Activated CD8-positive, alpha-beta memory T cell treated with anti-CD3 and anti-CD28 coated beads, Interleukin-2, amount 50 U/mL, for 1 hour (primary cell): ENCODE results near the gene TEC.
"Not testable (repeated sequence)": the region's sequence is repeated elsewhere in the genome, so short reads cannot be mapped to it uniquely, and the experiment has no call there.

ENCODE experiments used
- DNase-seq: peaks from one replicate; pipeline ENCODE4 v3.0.0-alpha.2; 2020; ENCODE audit errors: extremely low read depth

TEC gene

DNA sequence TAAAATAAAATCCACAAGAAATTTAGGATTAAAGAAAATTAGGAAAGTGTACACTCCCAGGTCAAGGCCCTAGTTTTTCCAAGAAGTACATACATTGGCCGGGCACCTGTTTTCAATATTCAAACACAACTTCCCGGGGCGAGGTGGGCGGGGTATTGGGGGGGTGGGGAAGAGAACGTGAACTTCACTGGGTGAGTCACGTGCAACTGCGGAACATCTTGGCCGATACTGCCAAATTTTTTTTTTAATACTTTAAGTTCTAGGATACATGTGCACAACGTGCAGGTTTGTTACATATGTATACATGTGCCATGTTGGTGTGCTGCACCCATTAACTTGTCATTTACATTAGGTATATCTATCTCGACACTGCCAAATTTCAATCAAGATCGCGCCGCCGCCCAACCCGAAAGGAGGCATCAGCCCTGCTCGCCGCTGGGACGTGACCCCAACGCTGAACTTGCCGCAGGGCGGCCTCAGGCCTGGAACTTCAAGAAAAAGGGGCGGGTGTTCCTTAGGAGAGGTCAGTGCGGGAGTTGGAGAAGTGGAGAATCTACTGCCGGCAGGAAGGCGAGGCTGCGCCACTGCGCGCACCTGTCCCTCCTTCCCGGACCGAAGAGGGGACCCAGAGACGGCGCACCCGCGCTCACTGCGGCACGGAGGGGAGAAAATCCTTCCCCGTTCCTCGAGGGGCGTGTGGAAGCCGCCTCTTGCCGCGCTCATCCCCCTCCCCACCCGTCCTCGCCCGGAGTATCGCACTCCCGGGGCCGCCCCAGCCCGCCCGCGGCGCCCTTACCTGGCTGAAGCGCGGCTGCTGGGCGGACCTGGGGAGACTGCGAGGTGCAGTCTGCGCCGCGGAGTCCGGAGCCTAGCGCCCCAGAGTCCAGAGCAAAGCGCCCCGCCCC is at the start of gene TEC:
TEC (minus strand) TSS at position 883 of the 905 bp plus-strand sequence. CDS start 41,224 bp downstream, outside the sequence.
- DNase-seq, result no peak

DNA sequence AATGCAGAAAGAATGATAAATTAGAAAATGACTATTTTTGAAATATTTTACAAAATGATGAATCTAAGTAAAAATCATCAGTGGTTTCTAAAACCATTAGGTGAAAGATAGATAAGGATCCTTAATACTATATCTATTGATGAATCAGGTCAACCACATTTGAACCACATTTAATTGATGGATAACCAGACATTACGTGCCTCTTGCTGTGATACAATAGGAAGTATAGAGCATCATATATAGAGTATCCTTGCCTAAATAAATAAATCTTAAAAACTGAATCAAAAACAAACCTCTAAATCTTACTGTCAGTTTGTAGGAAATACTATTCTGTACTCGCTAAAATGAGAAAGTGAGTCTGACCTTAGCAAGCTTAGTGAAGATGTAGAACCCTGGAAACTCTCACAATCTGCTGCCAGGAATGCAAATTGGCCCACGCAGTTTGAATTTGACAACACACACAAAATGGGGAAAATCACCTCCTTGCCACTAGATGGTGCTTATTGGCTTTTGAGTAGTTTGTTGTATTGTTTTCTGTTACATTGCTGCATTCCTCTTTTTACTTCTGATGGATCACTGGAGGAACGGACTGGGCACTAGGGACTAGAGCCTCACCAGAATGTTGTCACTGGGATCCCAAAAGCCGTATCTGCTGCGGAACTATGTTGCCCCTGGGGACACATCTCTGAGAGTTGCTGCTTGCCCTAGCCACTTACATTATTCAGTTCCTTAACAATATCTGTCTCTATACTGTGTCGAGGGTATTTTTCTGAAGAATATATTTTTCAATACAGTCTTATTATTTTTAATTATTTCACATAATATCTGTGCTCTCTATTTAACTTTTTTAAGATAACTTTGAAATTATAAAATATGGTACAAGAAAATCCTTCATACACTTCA is 46.3 kb upstream of the TEC start:
- no peak for DNase-seq

DNA sequence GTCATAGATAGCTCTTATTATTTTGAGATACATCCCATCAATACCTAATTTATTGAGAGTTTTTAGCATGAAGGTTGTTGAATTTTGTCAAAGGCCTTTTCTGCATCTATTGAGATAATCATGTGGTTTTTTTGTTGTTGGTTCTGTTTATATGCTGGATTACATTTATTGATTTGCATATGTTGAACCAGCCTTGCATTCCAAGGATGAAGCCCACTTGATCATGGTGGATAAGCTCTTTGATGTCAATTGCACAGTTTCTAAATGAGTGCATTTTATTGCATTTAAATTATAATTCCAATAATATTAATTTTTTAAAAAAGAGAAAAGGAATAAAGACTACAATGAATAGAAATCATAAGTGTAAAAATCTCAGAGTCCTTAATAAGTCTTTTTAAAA is 45.1 kb upstream of the TEC start:
- DNase-seq, result not testable (repeated sequence)

DNA sequence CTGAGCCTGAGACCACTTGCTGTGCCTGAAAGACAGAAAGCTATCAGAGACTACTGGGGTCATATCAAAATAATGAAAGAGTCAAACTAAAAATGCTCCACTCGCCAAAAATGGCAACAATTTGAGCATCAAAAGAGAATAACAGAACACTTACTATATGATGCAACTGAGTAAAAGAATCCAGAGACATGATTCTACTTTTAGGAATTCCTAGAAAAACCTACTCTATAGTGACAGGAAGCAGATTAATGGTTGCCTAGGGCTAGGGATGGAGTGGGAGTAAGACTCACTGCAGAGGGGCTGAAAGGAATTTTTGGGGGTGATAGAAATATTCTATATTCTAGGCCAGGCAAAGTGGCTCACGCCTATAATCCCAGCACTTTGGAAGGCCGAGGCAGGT is 42.3 kb upstream of the TEC start:
- no peak for DNase-seq

DNA sequence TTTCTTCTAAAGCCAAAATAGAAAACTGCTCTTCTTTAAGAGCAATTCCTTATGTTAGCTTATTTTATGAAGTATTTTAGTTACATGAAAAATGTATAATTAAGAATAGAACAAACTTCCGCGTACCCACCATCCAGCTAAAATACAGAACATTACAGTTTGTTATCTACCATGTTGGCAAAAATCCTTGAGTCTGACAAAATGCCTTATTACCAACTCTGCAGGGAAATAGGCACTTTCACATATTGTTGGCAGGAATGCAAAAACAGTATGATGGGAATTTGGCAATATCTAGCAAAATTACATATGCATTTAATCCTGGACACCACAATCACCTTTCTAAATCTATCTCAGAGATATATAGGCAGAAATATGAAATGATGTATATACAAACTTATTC is 39.3 kb upstream of the TEC start:
- no peak for DNase-seq

DNA sequence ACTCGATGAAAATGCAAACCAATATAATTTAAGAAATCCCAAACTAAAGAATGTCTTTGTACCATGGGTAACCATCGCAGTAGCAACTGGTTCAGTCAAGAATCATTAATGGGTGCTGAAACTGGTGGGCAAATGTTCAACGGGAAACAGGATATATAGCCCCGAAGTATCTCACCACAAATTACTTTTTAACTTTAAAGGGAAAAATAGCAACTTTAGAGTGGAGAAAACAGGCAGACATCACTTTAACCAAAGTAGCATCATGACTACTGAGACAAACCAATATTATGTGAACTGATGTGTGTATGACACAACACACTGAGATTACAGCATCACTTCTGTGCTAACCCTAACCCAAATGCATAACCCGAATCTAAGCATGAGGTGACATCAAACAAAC is 37.9 kb upstream of the TEC start:
- no peak for DNase-seq

DNA sequence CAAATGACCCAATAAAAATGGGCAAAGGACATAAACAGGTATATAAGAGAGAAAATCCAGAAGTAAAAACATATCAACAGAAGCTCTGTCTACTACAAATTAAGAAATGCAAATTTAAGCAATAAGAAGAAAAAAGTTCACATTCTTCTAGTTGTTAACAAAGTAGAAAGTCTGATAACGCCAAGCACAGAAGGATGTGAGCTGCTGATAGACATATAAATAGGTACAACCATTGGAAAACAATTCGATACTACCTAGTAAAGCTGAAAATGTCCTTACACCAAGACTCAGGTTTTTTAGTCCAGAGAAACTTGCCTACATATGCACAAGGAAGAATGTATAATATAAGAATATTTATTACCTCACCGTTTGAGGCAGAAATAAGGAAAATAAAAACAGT is 35.9 kb upstream of the TEC start:
- DNase-seq, result no peak

DNA sequence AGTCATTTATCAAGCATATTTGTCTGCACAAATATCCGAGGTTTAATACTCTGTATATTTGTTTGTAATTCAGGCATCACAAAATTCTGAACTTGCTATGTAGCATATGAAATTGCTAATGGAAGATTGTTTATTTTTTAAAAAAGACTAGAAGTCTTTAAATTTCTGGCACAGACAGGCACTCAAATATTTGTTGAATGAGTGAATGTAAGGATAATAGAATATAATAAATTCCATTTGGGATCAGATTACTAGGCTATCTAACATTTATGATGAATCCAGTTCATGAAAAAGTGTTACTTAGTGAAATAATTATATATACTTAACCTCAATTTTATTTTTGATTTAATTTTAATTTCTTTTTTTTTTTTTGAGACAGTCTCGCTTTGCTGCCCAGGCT is 30.4 kb upstream of the TEC start:
- DNase-seq, result no peak

DNA sequence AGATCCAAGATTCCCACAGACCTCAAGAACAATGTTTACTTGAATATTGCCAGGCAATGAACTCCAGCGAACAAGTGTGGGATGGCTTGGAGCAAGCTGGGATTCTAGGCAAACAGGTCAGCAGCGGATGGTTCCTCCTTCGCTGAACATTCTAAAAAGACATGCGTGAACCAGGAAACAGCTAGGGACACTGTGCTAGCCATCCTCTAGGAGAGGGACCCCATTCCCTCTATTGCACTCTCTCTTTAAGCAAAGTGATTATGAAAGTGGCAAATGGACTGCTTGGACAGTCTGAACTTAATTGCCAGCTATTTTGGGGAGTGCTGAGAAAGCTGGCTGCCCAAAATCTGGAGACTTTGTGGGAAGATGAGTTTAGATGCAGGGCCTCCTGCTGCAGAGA is 29.9 kb upstream of the TEC start:
- DNase-seq, result no peak

DNA sequence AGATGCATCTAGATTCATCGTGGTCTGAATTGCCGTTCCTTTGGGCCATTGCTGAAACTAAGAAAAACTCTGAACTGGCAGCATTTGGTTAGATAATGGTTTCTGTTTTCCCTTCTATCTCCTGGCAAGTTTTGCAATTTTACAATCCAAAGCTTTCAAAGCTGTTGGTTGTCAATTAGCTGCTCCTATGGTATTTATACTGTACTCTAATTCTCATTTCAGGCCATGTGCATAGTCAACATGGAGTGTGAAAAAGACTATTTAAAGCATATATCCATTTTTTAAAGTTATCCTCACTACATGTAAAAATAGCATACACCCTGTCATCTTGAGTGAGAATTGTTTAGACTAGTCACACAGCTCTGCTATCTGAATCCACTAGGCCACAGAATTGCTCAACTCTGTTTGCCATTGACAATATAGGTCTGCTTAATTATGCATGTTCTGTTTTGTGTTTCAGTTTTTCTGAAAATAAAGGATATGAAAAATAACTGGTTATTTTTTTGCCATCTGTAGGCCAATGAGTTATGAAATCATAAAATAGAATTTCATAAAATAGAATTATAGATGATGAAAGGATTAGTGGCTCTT is 27.7 kb upstream of the TEC start:
- DNase-seq, result no peak

DNA sequence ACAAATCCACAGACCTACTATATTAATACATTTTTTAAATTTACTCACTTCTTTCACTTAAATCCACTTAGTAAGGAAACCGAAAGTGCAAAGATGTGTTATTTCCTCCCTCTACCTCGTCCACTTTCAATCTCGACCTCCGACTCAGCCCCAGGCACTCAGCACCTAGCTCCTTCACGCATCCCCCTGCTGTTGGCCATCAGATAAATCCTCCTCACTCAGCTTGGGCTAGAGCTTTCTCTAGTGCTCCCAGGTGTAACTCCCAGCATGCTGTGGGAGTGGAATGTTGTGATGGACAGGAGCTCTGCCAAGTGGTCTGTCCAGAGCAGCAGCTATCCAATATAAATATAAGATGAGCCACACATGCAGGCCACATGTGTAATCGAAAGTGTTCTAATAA is 26.7 kb upstream of the TEC start:
- no peak for DNase-seq

DNA sequence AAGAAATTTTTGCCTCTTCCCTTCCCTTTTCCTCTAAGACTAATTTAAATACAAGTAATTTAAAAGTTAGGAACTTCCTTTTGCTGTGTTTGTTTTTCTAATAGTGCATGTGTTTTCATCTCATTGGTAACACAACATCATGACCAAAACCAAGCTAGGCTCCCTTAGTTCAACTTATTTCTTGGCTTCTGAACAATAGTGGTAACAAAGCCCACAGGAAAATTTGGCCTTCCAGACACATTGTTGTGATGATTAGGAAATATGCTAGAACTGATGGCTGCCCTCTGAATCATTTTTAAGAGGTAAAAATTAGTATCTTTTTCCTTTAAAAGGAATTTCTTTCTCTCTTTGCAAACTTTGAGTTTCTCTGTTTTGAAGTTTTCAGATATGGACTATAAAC is 25.5 kb upstream of the TEC start:
- DNase-seq, result no peak

DNA sequence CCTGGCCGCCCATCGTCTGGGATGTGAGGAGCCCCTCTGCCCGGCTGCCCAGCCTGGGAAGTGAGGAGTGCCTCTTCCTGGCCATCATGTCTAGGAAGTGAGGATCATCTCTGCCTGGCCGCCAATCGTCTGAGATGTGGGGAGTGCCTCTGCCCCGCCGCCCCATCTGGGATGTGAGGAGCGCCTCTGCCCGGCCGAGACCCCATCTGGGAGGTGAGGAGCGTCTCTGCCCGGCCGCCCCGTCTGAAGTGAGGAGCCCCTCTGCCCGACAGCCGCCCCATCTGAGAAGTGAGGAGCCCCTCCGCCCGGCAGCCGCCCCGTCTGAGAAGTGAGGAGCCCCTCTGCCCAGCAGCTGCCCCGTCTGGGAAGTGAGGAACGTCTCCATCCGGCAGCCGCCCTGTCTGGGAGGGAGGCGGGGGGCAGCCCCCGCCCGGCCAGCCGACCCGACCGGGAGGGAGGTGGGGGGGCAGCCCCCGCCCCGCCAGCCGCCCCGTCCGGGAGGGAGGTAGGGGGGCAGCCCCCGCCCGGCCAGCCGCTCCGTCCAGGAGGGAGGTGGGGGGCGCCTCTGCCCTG is 22.7 kb upstream of the TEC start:
- DNase-seq, result not testable (repeated sequence)

DNA sequence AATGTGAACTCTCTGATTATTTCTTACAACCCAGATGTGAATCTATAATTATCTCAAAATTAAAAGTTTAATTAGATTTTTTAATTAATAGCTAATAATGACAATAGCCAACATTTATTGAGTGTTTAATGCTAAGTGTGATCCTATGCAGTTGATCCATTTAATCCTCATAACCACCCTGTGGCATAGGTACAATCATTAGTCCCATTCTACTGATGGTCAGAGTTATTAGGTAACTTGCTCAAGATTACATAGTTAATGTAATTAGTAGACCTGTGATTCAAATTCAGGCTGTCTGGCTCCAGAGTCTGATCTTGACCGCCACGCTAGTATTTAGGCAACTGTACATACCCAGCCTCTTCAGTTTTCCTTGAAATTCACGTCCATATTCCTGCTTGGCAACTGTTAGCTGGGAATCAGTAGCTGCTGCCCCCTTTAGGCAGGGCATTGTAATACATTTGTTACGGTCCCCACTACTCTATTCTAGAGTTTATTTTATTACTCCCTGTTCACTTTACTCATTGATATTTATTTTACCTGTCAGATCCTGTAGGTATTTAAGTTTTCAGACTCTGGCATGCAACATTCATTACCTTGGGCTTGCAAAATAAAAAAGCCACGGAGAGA is 20.6 kb upstream of the TEC start:
- DNase-seq, result no peak

DNA sequence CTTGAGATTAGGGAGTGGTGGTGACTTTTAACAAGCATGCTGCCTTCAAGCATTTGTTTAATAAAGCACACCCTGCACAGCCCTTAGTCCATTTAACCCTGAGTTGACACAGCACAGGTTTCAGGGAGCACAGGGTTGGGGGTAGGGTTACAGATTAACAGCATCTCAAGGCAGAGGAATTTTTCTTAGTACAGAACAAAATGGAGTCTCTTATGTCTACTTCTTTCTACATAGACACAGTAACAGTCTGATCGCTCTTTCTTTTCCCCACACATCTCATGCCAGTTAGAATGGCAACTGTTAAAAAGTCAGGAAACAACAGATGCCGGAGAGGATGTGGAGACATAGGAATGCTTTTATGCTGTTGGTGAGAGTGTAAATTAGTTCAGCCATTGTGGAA is 16.4 kb upstream of the TEC start:
- not testable (repeated sequence) for DNase-seq

DNA sequence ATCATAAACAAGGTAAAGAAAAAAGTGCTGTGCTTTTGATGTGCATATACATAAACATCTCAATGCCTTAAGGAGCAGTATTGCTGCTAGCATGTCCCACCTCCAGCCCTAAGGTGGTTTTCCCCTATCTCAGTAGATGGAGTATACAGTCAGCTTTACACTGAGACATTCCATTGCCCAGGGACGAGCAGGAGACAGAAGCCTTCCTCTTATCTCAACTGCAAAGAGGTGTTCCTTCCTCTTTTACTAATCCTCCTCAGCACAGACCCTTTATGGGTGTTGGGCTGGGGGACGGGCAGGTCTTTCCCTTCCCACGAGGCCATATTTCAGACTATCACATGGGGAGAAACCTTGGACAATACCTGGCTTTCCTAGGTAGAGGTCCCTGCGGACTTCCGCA is 16.0 kb upstream of the TEC start:
- DNase-seq, result not testable (repeated sequence)

DNA sequence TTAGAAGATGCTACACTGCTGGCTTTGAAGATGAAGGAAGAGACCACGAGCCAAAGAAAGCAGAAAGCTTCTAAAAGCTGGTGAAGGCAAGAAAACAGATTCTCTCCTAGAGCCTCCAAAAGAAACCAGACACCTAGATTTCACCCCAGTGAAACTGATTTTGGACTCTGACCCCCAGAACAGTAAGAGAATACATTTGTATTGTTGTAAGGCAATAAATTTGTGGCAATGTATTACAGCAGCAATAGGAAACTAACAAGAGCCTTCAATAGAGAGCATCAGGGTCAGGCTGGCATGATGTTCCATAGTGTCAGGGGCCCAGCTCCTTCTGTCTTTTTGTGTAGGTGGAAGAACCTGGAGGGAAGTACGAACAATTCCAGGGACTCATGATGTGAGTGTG is 6.0 kb upstream of the TEC start:
- no peak for DNase-seq

DNA sequence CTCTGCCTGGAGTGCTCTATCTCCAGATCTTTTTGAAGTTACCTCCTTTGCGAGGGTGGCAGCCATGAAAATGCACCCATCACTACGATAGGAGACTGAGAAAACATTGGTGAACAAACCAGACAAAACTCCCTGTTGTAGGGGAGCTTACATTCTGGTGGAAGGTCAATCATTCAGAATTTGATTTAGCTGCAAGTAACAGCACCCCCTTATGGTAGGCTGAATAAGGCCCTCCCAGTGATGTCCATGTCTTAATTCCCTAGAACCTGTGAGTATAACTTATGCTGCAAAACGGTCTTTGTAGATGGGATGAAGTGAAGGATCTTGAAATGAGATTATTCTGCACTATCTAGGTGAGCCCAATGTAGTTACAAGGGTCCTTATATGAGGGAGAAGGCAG is 5.6 kb upstream of the TEC start:
- DNase-seq, result no peak

DNA sequence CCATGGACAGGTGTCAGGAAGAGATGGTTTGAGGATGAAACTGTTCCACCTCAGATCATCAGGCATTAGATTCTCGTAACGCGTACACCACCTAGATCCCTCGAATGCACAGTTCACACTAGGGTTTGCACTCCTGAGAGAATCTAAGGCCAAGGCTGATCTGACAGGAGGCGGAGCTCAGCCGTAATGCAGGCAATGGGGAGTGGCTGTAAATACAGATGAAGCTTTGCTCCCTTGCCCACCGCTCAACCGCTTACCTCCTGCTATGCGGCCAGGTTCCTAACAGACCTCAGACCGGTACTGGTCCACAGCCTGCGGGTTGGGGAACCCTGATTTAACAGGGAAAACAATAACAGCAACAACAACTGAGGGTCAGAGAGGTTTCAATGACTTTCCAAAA is 2.0 kb upstream of the TEC start:
- no peak for DNase-seq

DNA sequence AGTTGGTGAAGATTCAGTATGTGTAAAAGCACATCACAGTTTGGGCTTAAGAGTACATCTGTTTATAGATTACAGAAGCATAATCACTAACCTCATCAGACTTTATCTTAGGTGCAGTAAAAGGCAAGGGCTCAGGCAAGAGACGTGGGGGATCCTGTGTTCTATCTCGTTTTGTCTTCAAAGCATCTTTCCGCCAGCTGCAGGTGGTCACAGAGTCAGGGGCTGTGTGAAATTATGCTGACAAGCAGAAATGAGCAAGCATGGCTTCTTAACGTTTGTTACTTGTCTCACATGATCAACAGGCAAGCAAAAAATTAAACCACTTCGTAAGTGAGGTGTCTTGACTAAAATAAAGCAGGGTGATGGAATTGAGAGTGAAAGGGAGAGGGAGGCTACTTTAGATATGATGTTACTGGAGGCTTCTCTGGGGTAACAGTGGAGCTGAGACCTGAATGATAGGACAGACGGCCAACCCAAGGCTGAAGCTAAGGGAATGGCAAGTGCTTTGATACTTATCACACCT is 1.4 kb upstream of the TEC start:
- no peak for DNase-seq

DNA sequence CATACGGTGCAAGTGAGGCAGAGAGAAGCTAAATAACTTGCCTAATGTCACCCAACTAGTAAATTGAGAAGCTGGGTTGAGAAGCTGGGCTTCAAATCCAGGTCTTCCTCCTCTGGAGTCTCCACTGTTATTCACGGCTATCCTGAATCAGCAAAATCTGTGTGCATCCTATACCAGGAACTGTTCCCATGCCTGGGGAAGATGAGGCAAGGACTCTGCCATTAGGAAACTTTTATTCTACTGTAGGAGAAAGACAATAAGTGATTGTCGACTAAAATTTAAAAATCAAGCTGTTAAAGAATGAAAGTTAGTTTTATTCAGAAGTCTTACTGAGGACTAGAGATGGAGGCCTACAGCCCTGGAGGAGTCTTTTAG is 872 bp upstream of the TEC start:
- no peak for DNase-seq
